Measurements from ENCODE around the gene SPTSSA. TPM values are rescaled to one million over a fixed set of nuclear protein-coding genes. Genes with fewer than 3 reads are reported as not detected.
"Not testable (repeated sequence)": the region's sequence is repeated elsewhere in the genome, so short reads cannot be mapped to it uniquely, and the experiment has no call there.

SPTSSA gene
- polyA plus RNA-seq, 6 donors from 2014 or later: 14.1 to 22.5 (median 16.4) TPM

DNA sequence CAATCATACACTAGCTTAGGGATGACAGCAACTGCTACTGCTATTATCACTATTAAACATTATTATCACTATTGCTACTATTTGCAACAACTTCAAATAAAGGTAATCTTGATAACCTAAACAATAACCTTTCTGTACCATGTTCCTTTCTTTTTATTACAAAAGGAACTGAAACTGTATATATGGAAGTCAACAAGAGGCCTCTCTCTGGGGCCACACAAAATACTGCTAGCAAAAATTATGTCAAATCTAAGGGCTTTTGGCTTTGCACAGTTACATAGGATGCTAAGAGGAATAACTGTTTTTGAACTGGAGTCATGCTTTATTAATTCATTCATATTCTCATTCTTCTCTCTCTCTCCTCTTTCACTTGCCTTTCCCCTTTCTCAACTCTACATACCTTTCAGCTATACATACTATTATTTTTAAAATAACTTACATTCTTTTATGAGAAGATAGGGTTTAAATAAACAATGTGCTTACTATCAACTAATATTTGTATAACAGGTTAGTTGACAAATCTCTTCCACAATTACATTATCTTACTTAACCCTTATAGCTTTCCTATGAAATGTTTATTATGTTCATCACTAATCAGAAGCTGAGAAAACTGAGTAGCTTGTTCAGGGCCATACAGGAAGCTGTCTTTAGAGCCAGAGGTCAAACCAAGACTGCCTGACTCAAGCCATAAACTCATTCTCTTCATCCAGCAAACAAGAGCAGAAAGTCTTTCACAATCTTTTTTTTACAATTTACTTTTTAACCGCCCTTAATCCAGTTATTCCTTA is 25.7 kb downstream of the SPTSSA start:
- Mint-ChIP-seq H3K36me3 (no peaks in the 10 kb centered on the region), H3K27ac (peak overlapping the region in 5 of 6 donors; percentile 29 to 89 (median 71)), H3K4me3 (peak overlapping the region in 2 of 8 donors; percentile 29 to 50), H3K4me1 (peaks cover 20 to 35% (median 23%) of the 10 kb centered on the region in 3 donors), H3K9me3 (no peaks in the 10 kb centered on the region), H3K27me3 (no peaks in the 10 kb centered on the region)
- ATAC-seq (ENCODE audit: low read depth in 2 of 2) (peak; percentile 41 to 54), DNase-seq (no peak)

DNA sequence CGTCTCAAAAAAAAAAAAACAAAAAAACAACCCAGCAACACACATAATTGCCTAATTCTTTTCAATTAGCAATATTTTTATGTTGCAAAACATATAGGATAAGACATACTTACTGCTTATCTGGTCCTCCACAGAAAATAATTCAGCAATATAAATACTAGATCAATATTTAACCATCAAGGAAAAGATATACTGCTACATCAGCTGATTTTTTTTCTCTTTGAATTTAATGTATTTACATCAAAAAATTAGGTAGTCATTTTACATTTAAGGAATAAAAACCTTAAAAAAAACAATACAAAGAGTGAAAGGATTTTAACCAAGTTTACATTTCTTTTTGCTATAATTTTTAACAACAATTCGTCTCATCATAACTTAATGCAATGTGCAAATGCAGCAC is 28.1 kb downstream of the SPTSSA start:
- Mint-ChIP-seq H3K27me3 (no peaks in the 10 kb centered on the region), H3K4me1 (peaks cover 18 to 25% (median 20%) of the 10 kb centered on the region in 3 donors), H3K27ac (no peak overlapping the region), H3K9me3 (no peaks in the 10 kb centered on the region), H3K4me3 (no peak overlapping the region), H3K36me3 (no peaks in the 10 kb centered on the region)
- ATAC-seq (ENCODE audit: low read depth in 2 of 2): no peak
- DNase-seq: no peak

DNA sequence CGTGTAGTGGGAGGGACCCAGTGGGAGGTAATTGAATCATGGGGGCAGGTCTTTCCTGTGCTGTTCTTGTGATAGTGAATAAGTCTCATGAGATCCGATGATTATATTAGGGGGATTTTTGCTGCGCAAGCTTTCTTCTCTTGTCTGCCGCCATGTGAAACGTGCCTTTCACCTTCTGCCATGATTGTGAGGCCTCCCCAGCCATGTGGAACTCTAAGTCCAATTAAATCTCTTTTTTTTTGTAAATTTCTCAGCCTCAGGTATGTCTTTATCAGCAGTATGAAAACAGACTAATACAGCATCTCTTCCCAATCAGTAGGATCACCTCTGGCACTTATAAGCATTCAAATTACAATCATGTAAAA is 34.0 kb downstream of the SPTSSA start:
- DNase-seq; H3K27me3 Mint-ChIP-seq; H3K9me3 Mint-ChIP-seq; H3K4me1 Mint-ChIP-seq; H3K4me3 Mint-ChIP-seq; ATAC-seq (ENCODE audit: low read depth in 2 of 2); H3K36me3 Mint-ChIP-seq; H3K27ac Mint-ChIP-seq: not testable (repeated sequence)

DNA sequence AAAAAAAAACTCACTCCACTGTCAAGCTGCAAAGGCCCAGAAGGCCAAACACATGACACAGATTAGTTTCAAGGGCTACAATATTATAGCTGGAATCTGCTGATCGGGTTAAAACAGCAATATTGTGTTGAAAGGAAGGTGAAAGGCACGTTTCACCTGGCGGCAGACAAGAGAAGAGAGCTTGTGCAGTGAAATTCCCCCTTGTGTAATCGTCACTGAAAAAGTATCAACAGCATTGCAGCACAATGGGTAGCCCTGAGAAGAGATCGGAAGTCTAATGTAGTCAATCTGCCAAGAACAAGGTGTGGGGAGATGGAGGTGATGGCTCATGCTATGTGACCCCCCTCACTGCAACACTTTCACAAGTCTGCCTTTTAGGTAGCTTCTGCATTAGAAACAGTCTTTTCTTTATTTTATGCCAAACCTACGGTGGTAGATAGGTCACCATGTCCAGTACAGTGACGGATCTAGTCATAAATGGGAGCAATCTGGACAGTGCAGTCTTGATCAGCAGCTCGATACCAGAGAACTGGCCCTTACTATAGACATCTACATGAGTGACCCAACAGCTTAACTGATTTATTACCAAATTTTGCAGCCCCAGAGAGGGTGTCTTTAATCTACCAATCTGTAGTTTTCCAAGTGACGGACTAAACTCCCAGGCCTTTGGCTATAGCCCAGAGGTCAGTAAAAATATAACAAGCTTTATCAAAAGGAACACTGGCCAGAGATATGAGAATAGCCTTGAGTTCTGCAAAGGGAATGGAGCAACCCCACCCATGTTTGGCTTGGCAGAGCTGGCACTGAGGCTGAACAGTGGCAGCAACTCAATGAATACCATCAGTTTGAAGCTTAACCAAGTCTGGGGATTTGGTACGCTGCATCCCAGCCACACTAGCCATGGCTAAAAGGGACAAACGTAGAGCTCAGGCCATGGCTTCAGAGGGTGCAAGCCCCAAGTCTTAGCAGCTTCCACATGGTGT is 35.4 kb downstream of the SPTSSA start:
- H3K4me1 Mint-ChIP-seq: no peaks in the 10 kb centered on the region
- no peaks in the 10 kb centered on the region for H3K36me3 Mint-ChIP-seq
- peak overlapping the region in 1 of 8 donors; percentile 4 for H3K4me3 Mint-ChIP-seq
- no peak for DNase-seq
- H3K27ac Mint-ChIP-seq: no peak overlapping the region
- H3K9me3 Mint-ChIP-seq: peaks cover 0 to 11% (median under 1%) of the 10 kb centered on the region in 7 donors
- no peak for ATAC-seq (ENCODE audit: low read depth in 2 of 2)
- H3K27me3 Mint-ChIP-seq: peaks cover 0 to 7% (median 0%) of the 10 kb centered on the region in 3 donors

DNA sequence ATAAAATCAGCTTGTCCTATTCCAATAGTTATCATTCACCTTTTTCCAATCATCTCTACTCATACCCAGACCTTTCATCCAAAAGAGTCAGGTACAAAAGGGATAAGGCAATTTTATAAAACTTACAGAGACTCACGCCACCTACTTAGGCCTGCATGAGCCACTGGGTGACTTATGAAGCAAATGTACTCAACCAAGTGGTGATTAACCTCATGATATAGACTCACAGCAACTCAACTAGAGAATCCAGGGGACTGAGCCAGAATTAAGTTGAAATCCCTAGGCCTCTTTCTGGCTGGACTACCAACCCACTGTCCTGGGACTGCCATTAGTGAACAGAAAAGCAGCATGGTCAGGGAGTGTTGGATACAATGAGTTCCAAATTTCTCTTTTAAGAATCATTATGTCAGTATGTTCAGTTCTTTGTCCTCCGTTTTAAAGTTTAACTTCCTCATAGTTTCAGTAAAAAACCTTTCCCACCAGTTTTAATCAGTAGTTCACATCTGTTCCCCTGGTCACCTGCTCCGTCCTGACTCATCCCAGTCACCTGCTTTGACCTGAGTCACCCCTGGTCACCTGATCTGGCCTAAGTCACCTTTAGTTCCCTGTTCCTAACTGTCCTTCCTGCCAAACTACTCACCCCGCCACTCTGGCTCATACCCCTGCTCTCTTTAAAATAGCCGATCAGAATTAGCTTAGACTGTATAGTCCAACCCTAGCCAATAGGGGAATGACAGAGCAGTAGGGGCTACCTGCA is 36.8 kb downstream of the SPTSSA start:
- Mint-ChIP-seq H3K4me1 (no peaks in the 10 kb centered on the region), H3K27ac (no peak overlapping the region), H3K36me3 (no peaks in the 10 kb centered on the region), H3K9me3 (peaks cover 0 to 23% (median 8%) of the 10 kb centered on the region in 7 donors), H3K27me3 (peaks cover 0 to 7% (median 0%) of the 10 kb centered on the region in 3 donors), H3K4me3 (no peak overlapping the region)
- ATAC-seq (ENCODE audit: low read depth in 2 of 2) (no peak), DNase-seq (no peak)

DNA sequence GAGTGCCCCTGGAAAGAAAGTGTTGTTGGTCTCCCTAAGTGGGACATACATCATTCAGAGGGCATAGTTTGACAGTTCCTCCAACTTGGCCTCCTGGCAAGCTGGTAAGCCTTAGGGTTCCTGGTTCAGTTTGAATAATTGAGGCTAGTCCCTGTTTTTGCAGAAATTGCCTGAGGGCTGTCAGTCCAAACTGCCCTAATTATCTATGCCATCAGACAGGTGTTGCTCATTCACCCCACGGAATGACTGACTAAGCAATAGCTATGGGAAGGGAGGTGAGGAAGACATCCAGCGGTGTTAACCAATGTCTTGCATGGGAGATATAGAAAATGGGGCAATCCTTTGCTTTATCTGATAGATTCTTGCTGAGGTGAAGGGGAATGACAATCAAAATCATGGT is 37.6 kb downstream of the SPTSSA start:
- no peaks in the 10 kb centered on the region for H3K36me3 Mint-ChIP-seq
- DNase-seq: no peak
- peaks cover 0 to 7% (median 0%) of the 10 kb centered on the region in 3 donors for H3K27me3 Mint-ChIP-seq
- H3K27ac Mint-ChIP-seq: no peak overlapping the region
- no peaks in the 10 kb centered on the region for H3K4me1 Mint-ChIP-seq
- H3K4me3 Mint-ChIP-seq: no peak overlapping the region
- H3K9me3 Mint-ChIP-seq: peaks cover 0 to 29% (median 9%) of the 10 kb centered on the region in 7 donors
- no peak for ATAC-seq (ENCODE audit: low read depth in 2 of 2)

DNA sequence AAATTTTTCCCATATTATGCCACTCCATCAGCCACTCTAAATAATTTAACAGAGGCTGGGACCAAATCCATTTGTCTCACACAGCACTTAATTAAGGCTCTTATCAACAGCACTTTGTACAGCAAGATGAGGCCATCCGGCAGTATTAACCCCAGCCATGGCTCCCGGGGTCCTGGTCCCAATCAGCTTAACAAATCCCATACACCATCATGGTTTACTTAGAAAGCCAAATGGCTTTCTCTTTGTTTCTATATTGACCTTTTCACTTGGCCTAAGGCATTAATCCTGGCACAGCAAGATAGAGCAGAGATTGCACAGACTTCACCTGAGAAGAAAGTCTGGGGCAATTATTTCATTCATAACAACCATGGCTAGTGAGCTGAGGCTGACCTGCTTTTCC is 38.6 kb downstream of the SPTSSA start:
- no peak for ATAC-seq (ENCODE audit: low read depth in 2 of 2)
- Mint-ChIP-seq H3K9me3 (peaks cover 0 to 29% (median 9%) of the 10 kb centered on the region in 7 donors), H3K4me3 (no peak overlapping the region), H3K27ac (no peak overlapping the region), H3K36me3 (no peaks in the 10 kb centered on the region), H3K27me3 (peaks cover 0 to 7% (median 0%) of the 10 kb centered on the region in 3 donors), H3K4me1 (no peaks in the 10 kb centered on the region)
- no peak for DNase-seq

DNA sequence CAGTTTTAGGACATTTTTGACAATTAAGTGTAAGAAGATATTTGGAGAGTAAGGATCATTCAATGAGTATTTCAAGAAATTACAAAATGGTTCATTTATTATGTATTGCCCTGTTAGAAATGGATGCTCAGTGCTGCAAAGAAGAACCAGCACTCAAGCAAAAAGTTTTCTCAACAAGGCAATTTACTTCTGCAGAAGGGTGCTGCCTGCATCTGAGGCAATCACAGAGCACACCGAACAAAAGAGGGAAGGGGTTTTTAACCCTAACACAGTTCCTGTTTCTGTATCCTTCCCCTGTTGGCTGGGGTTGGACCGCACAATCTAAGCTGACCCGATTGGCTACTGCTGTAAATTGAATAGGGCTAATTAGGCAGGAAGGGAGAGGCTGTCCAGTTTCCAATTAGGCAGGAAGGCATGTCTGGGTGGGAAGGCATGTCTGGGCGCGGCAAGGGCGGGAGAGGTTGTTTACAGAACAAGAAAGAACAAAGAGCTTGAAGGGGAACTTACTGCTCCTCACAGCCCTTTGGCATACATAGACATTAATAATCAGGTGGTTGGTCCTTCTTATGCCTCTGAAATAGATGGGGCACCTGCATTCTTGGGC is 41.4 kb downstream of the SPTSSA start:
- Mint-ChIP-seq H3K4me1 (no peaks in the 10 kb centered on the region), H3K9me3 (peaks cover 0 to 30% (median 12%) of the 10 kb centered on the region in 7 donors), H3K36me3 (no peaks in the 10 kb centered on the region), H3K4me3 (no peak overlapping the region), H3K27ac (no peak overlapping the region), H3K27me3 (peaks cover 0 to 10% (median 0%) of the 10 kb centered on the region in 3 donors)
- no peak for DNase-seq
- ATAC-seq (ENCODE audit: low read depth in 2 of 2): no peak

DNA sequence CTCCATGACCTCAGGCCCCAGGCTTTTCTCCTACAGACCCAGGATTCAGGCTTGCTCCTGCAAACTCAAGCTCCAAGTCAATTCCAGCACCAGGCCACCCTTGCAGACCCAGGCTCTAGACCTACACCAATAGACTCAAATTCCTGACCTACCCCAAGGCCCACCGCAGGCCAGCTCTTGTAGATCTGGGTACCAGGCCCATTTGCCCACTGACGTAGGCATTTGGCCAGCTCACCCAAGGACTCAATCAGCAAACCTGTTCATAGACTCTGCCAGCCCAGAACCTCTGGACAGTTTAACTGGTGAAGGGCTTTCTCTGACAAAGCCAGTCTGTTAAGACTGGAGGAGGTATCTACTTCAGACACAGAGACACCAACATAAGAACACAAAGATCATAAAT is 52.3 kb downstream of the SPTSSA start:
- H3K4me3 Mint-ChIP-seq: no peak overlapping the region
- no peaks in the 10 kb centered on the region for H3K4me1 Mint-ChIP-seq
- peak overlapping the region in 1 of 6 donors; percentile 24 for H3K27ac Mint-ChIP-seq
- ATAC-seq (ENCODE audit: low read depth in 2 of 2): no peak
- no peak for DNase-seq
- peaks cover 0 to 15% (median 6%) of the 10 kb centered on the region in 3 donors for H3K27me3 Mint-ChIP-seq
- peaks cover 12 to 13% of the 10 kb centered on the region in 2 donors for H3K36me3 Mint-ChIP-seq
- peaks cover 8 to 47% (median 27%) of the 10 kb centered on the region in 7 donors for H3K9me3 Mint-ChIP-seq

DNA sequence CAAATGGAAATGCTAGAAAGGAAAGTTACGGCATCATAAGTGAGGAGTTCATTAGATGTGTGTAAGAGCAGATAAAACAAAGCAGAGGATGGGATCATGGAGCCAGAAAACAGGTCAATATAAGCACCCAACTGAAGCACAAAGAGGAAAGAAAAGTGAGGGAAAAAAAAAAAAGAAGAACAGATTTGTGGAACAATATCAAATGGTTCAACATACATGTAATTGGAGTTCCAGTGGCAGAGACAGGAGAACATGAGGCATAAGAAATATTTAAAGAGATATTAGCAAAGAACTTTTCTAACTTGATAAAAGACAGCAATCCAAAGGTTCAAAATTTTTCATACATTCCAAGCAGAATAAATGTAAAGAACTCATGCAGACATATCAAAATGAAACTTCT is 54.1 kb downstream of the SPTSSA start:
- no peak overlapping the region for H3K27ac Mint-ChIP-seq
- ATAC-seq (ENCODE audit: low read depth in 2 of 2): no peak
- H3K36me3 Mint-ChIP-seq: peaks cover 12 to 13% of the 10 kb centered on the region in 2 donors

DNA sequence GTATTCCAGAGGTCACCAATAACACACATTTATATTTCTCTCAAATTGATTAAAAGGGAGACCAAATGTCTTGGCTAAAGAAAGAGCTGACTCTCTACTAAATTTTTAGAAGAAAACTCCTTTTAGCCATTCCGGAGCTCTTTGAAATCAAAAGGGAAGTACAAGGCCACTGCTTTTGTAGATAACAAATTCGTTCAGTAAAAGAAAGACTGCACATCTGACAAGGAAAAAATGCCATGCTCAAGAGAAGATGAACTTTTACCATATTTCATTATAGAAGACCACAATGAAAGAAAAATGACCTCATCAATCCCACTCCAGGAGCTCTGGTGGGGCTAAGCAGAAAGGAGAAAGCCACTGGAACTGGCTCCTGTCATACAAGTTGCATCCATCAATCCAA is 57.6 kb downstream of the SPTSSA start:
- Mint-ChIP-seq H3K4me1 (no peaks in the 10 kb centered on the region), H3K27me3 (peaks cover 0 to 15% (median 6%) of the 10 kb centered on the region in 3 donors), H3K27ac (no peak overlapping the region), H3K4me3 (no peak overlapping the region), H3K36me3 (peaks cover 5 to 8% of the 10 kb centered on the region in 2 donors), H3K9me3 (peaks cover 4 to 19% (median 9%) of the 10 kb centered on the region in 7 donors)
- ATAC-seq (ENCODE audit: low read depth in 2 of 2) (no peak), DNase-seq (no peak)

More for the DNA sequence above, 54.1 kb downstream of the SPTSSA start:
- Mint-ChIP-seq H3K27me3 (peaks cover 0 to 15% (median 6%) of the 10 kb centered on the region in 3 donors), H3K4me3 (no peak overlapping the region), H3K4me1 (no peaks in the 10 kb centered on the region), H3K9me3 (peaks cover 8 to 34% (median 19%) of the 10 kb centered on the region in 7 donors)
- no peak for DNase-seq

DNA sequence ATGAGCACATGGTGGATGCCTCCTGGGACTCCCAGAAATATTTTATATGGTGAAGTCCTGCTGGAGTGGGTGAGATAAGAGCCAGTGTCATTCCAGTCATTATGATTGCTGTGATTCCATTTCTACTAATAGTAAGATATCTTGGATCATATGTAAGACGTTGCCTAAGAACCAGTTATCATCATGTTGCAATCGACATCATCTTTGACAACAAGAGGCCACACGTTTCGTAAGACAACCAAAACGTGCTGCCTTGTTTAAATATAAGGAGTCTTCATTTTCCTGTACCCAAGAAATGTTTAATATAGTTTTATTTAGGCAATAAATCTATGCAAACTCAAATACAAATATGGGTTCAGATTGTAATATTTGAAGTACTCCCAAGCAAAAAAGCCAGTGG is 58.4 kb downstream of the SPTSSA start:
- peak overlapping the region in 1 of 6 donors; percentile 41 for H3K27ac Mint-ChIP-seq
- peaks cover 3 to 11% (median 5%) of the 10 kb centered on the region in 7 donors for H3K9me3 Mint-ChIP-seq
- H3K4me1 Mint-ChIP-seq: no peaks in the 10 kb centered on the region
- no peak for DNase-seq
- peaks cover 0 to 15% (median 6%) of the 10 kb centered on the region in 3 donors for H3K27me3 Mint-ChIP-seq
- no peak for ATAC-seq (ENCODE audit: low read depth in 2 of 2)
- peaks cover 0 to 8% of the 10 kb centered on the region in 2 donors for H3K36me3 Mint-ChIP-seq
- H3K4me3 Mint-ChIP-seq: no peak overlapping the region

Data from naive B cell (primary cell).